ENCODE measurements around the gene ZNF543.
A peak's percentile ranks its signal among the peaks of the same experiment; 100 is the strongest.
"Not testable (repeated sequence)": the region's sequence is repeated elsewhere in the genome, so short reads cannot be mapped to it uniquely, and the experiment has no call there.

Gene ZNF543

GRCh38 chr19:57362997-57363687 lies 42.9 kb downstream of the ZNF543 start, which contains the start of the genes TRAPPC2B and ZNF547:
Gene TRAPPC2B, plus strand, starts transcription at chr19:57363551. Its CDS starts 1,283 bp downstream, at chr19:57364834.
Gene ZNF547, plus strand, starts transcription at chr19:57363551. Its CDS starts 5,005 bp downstream, at chr19:57368556.
- Histone ChIP-seq H3K4me1 (ENCODE audit: insufficient read depth, low read length) (no peaks in the 10 kb centered on the region), H3K36me3 (ENCODE audit: insufficient read depth, low read depth, low read length) (peaks cover 9% of the 10 kb centered on the region; the same call in 1 of the 2 replicates), H3K27ac (ENCODE audit: low read length) (peak within 1 kb of the TSS; percentile 73), H3K27me3 (ENCODE audit: insufficient read depth, low read length) (no peaks in the 10 kb centered on the region), H3K4me3 (ENCODE audit: low read length) (peak within 1 kb of the TSS; percentile 84), H3K9me3 (ENCODE audit: insufficient read depth, low read depth, low read length) (no peaks in the 10 kb centered on the region), H3K9ac (ENCODE audit: low read depth, low read length) (peak within 1 kb of the TSS; percentile 90)

- no peaks in the 10 kb centered on the region for H3K4me1 ChIP-seq (ENCODE audit: insufficient read depth, low read length)
- H3K9me3 ChIP-seq (ENCODE audit: insufficient read depth, low read depth, low read length): no peaks in the 10 kb centered on the region
- peak overlapping the region; percentile 67; the same call in 1 of the 2 replicates for H3K9ac ChIP-seq (ENCODE audit: low read depth, low read length)
- H3K36me3 ChIP-seq (ENCODE audit: insufficient read depth, low read depth, low read length): 0 out of 2 replicates have a peak, but pooled peaks cover 3% of the 10 kb centered on the region
- H3K4me3 ChIP-seq (ENCODE audit: low read length): peak overlapping the region; percentile 84
- no peak overlapping the region for H3K27ac ChIP-seq (ENCODE audit: low read length)
- no peaks in the 10 kb centered on the region for H3K27me3 ChIP-seq (ENCODE audit: insufficient read depth, low read length)
Measured at GRCh38 chr19:57363688-57364181, 43.5 kb downstream of the ZNF543 start.

GRCh38 chr19:57366776-57367175 lies 46.5 kb downstream of the ZNF543 start:
- peaks cover under 1% of the 10 kb centered on the region; the same call in 1 of the 2 replicates for H3K36me3 ChIP-seq (ENCODE audit: insufficient read depth, low read depth, low read length)
- no peaks in the 10 kb centered on the region for H3K27me3 ChIP-seq (ENCODE audit: insufficient read depth, low read length)
- H3K9me3 ChIP-seq (ENCODE audit: insufficient read depth, low read depth, low read length): peaks cover 2% of the 10 kb centered on the region; the same call in 1 of the 2 replicates
- H3K27ac ChIP-seq (ENCODE audit: low read length): no peak overlapping the region
- H3K4me3 ChIP-seq (ENCODE audit: low read length): no peak overlapping the region
- no peaks in the 10 kb centered on the region for H3K4me1 ChIP-seq (ENCODE audit: insufficient read depth, low read length)
- H3K9ac ChIP-seq (ENCODE audit: low read depth, low read length): no peak overlapping the region

- Histone ChIP-seq H3K9me3 (ENCODE audit: insufficient read depth, low read depth, low read length) (peaks cover 51% of the 10 kb centered on the region), H3K9ac (ENCODE audit: low read depth, low read length) (no peak overlapping the region), H3K27me3 (ENCODE audit: insufficient read depth, low read length) (no peaks in the 10 kb centered on the region), H3K4me1 (ENCODE audit: insufficient read depth, low read length) (no peaks in the 10 kb centered on the region), H3K4me3 (ENCODE audit: low read length) (no peak overlapping the region), H3K27ac (ENCODE audit: low read length) (no peak overlapping the region), H3K36me3 (ENCODE audit: insufficient read depth, low read depth, low read length) (peaks cover 40% of the 10 kb centered on the region; the same call in 1 of the 2 replicates)
Measured at GRCh38 chr19:57374179-57374578, 53.9 kb downstream of the ZNF543 start.

GRCh38 chr19:57374647-57375046 lies 54.4 kb downstream of the ZNF543 start:
- not testable (repeated sequence) for H3K27me3 ChIP-seq (ENCODE audit: insufficient read depth, low read length); H3K9ac ChIP-seq (ENCODE audit: low read depth, low read length); H3K27ac ChIP-seq (ENCODE audit: low read length); H3K4me3 ChIP-seq (ENCODE audit: low read length); H3K4me1 ChIP-seq (ENCODE audit: insufficient read depth, low read length)
- Histone ChIP-seq H3K9me3 (ENCODE audit: insufficient read depth, low read depth, low read length) (peaks cover 53% of the 10 kb centered on the region), H3K36me3 (ENCODE audit: insufficient read depth, low read depth, low read length) (peaks cover 40% of the 10 kb centered on the region; the same call in 1 of the 2 replicates)

GRCh38 chr19:57376151-57376550 lies 55.9 kb downstream of the ZNF543 start:
- Histone ChIP-seq H3K9me3 (ENCODE audit: insufficient read depth, low read depth, low read length) (peaks cover 61% of the 10 kb centered on the region), H3K4me3 (ENCODE audit: low read length) (no peak overlapping the region), H3K4me1 (ENCODE audit: insufficient read depth, low read length) (no peaks in the 10 kb centered on the region), H3K36me3 (ENCODE audit: insufficient read depth, low read depth, low read length) (peaks cover 40% of the 10 kb centered on the region; the same call in 1 of the 2 replicates), H3K27ac (ENCODE audit: low read length) (no peak overlapping the region), H3K9ac (ENCODE audit: low read depth, low read length) (no peak overlapping the region), H3K27me3 (ENCODE audit: insufficient read depth, low read length) (no peaks in the 10 kb centered on the region)

GRCh38 chr19:57377498-57378146 lies 57.4 kb downstream of the ZNF543 start:
- peaks cover 57% of the 10 kb centered on the region for H3K9me3 ChIP-seq (ENCODE audit: insufficient read depth, low read depth, low read length)
- H3K27ac ChIP-seq (ENCODE audit: low read length): no peak overlapping the region
- no peak overlapping the region for H3K9ac ChIP-seq (ENCODE audit: low read depth, low read length)
- H3K4me1 ChIP-seq (ENCODE audit: insufficient read depth, low read length): no peaks in the 10 kb centered on the region
- no peaks in the 10 kb centered on the region for H3K27me3 ChIP-seq (ENCODE audit: insufficient read depth, low read length)
- peaks cover 35% of the 10 kb centered on the region; the same call in 1 of the 2 replicates for H3K36me3 ChIP-seq (ENCODE audit: insufficient read depth, low read depth, low read length)
- no peak overlapping the region for H3K4me3 ChIP-seq (ENCODE audit: low read length)
